HG02870 (cell line): ENCODE data around the gene MED14.

Experiments
- ATAC-seq: cut with Tn5 transposase; IDR thresholded peaks from one replicate; pipeline ENCODE4 v1.9.1; 2021; ENCODE audit warnings: mild to moderate bottlenecking, moderate library complexity; ENCODE audit not compliant: unreplicated experiment

Gene MED14

GRCh38 chrX:40729598-40730584 is 5.5 kb downstream of the MED14 start:
- no peak for ATAC-seq

- no peak for ATAC-seq
Measured at GRCh38 chrX:40727581-40728252, 7.6 kb downstream of the MED14 start.

- no peak for ATAC-seq
Measured at GRCh38 chrX:40727093-40727492, 8.2 kb downstream of the MED14 start.

- no peak for ATAC-seq
Measured at GRCh38 chrX:40722930-40723329, 12.4 kb downstream of the MED14 start.

- ATAC-seq = no peak
Measured at GRCh38 chrX:40721489-40722106, 13.7 kb downstream of the MED14 start.

- no peak for ATAC-seq
Measured at GRCh38 chrX:40720792-40721191, 14.6 kb downstream of the MED14 start.

DNA sequence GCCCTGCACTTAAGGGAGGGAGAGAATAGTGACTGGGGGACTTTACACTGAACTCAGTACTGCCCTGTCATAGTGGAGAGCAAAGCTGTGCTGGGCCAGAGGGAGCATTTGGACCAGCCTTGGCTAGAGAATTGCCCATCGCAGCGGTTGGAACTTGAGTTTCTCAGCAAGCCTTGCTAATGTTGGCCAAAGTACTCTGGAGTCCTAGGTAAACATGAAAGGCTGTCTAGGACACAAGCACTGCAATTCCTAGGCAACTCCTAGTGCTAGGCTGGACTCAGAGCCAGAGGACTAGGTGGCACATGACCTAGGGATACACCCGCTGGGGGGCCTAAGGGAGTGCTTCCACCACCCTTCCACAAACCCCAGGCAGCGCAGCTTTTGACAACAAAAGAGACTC is 15.0 kb downstream of the MED14 start:
- no peak for ATAC-seq

DNA sequence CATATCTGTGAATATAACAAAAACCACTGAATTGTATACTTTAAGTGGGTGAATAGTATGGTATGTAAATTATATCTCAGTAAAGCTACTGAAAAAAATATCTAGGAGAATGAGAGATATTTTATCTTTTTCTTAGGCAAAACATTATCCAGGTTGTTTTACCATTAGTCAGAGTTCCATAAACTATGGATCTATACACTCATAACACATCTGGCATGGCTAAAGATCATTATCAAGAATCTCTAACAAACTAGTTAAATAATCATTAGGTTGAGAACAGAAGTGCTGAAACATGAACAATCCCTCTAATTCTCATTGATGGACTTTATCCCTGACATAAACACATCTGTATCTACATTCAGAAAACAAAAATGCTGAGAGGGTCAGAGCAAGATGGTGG is 15.6 kb downstream of the MED14 start:
- no peak for ATAC-seq

GRCh38 chrX:40719218-40719617 is 16.1 kb downstream of the MED14 start:
- no peak for ATAC-seq

DNA sequence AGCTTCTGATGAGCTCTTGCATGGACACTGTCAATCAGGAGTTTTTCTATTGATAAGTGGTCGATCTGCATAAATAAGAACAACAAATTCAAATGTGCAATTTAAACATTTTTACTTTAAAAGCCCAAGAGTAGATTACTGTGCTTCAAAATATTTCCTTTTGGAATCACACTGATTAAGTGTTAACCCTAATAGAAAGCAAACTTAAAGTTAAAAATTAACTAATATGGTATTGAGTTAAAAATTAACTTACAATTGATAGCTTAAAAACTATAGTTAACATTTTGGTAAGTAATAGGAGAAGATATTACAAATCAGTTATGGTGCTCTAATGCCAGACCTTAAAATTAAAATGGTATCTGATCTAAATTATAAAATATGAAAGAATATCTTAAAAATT is 25.9 kb downstream of the MED14 start:
- no peak for ATAC-seq

GRCh38 chrX:40705658-40706312 is 29.6 kb downstream of the MED14 start:
- ATAC-seq = no peak

DNA sequence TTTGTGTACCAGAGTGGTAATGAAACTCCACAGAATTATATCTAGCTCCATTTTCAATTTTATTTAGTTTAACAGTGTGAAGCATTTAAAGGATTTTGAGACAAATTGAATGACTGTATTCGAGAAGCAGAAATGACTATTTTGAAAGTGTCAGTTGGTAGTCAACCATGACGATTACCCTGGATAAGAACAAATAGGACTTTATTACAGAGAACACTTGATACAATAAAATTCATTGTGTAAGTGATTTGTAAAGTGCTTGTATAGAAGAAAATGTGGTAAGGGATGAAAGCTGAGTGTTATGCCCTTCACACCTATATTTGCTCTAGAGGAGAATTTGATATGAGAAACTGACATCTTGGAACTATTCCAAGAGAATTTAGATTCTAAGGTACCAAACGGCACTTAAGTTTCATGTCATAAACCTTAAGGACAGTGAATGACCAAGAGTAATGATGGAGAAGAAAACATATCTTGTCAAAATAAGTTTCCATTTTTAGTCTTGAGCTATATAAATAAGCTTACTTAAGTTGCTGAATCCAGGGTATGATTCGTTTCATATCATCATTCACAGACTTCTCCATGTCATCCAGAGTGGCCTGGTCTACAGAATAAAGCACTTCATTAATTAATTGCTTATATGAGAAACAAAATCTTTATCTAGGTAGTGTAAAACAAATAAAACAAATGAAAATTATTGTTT is 34.6 kb downstream of the MED14 start:
- ATAC-seq = no peak

GRCh38 chrX:40698851-40699250 is 36.5 kb downstream of the MED14 start:
- ATAC-seq = no peak

GRCh38 chrX:40694802-40695201 is 40.5 kb downstream of the MED14 start:
- no peak for ATAC-seq

DNA sequence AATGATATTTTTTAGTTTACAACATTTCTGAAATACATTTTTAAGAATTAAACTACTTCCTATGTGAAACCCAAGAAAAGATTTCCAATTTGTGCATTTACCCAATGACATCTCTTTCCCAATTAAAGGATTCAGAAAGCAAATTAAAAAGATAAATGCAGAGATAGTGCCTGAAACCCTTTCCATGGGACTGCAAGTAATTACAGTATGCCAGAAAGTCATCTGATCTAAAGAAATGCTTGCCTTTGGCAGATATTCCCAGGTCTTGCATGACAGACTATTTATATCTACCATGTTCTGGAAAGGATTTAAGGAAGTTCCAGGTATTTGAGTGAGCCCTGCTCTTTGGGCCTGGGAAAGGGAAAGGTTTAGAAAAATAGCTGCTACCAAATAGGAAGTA is 46.4 kb downstream of the MED14 start:
- ATAC-seq = no peak

GRCh38 chrX:40687169-40687568 is 48.2 kb downstream of the MED14 start:
- ATAC-seq = no peak

- no peak for ATAC-seq
Measured at GRCh38 chrX:40685362-40685918, 49.9 kb downstream of the MED14 start.

DNA sequence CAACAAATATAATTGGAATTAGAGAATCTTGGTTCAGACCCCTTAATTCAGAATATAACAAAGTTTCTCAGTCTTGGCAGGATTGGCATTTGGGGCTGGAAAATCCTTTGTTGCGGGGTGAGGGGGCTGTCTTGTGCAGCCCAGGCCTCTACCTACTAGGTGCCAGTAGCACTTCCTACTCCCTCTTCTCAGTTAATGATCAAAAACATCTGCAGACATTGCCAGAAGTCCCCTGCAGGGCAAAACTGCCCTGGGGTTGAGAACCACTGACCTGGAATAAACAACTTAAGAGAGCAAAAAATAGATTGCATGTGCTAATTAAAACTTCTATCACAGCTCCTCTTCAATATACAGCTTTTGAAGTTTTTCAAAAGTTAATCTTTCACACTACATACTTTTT is 51.2 kb downstream of the MED14 start:
- ATAC-seq = no peak

GRCh38 chrX:40683245-40683644 is 52.1 kb downstream of the MED14 start:
- no peak for ATAC-seq

- no peak for ATAC-seq
Measured at GRCh38 chrX:40671126-40671525, 64.2 kb downstream of the MED14 start.
